Activated CD4-positive, alpha-beta T cell treated with anti-CD3 and anti-CD28 coated beads, Interleukin-2, amount 50 U/mL, for 1 hour (primary cell): ENCODE data around the gene RNF225.
"Not testable (repeated sequence)": the region's sequence is repeated elsewhere in the genome, so short reads cannot be mapped to it uniquely, and the experiment has no call there.

Experiments
- DNase-seq: peaks from one replicate; pipeline ENCODE4 v3.0.0-alpha.2; 2020

RNF225 gene

GRCh38 chr19:58409010-58409790, 13.7 kb downstream of the RNF225 start:
- no peak for DNase-seq

GRCh38 chr19:58416604-58417003, 21.1 kb downstream of the RNF225 start:
- no peak for DNase-seq

- no peak for DNase-seq
Measured at GRCh38 chr19:58417071-58417470, 21.6 kb downstream of the RNF225 start.

GRCh38 chr19:58428617-58429016, 33.2 kb downstream of the RNF225 start:
- DNase-seq = no peak

- DNase-seq = no peak
Measured at GRCh38 chr19:58429745-58430144, 34.3 kb downstream of the RNF225 start.

- DNase-seq = no peak
Measured at GRCh38 chr19:58434217-58434616, 38.8 kb downstream of the RNF225 start.

- peak; percentile 91 for DNase-seq
Measured at GRCh38 chr19:58439576-58440554, 44.4 kb downstream of the RNF225 start, which contains the start of gene ZNF132. TSS of gene ZNF132 (minus strand) at chr19:58440153. CDS start at chr19:58439821, 332 bp downstream.

- no peak for DNase-seq
Measured at GRCh38 chr19:58440556-58440955, 45.1 kb downstream of the RNF225 start.

- DNase-seq = not testable (repeated sequence)
Measured at GRCh38 chr19:58442986-58443385, 47.5 kb downstream of the RNF225 start.
